Thyroid gland (tissue), 4 donors: Measurements from ENCODE around the gene GBE1. TPM values are rescaled to one million over a fixed set of nuclear protein-coding genes. Genes with fewer than 3 reads are reported as not detected.

Experiments
- DNase-seq, 2 donors: peaks; one replicate each; pipeline ENCODE4 v3.0.0-alpha.2; 2019
- H3K27ac ChIP-seq, 3 donors: fragments of 200-600 bp; sonication (generic); 1 replicate in 2 of 3; 2 replicates in 1 of 3; pipeline ENCODE4 v1.5.1; 2016 to 2019; ENCODE audit warnings: mild to moderate bottlenecking in 1 of 3, moderate library complexity in 1 of 3
- H3K27me3 ChIP-seq: fragments of 200-600 bp; sonication (generic); one replicate; pipeline ENCODE4 v1.5.1; 2019
- H3K36me3 ChIP-seq, 2 donors: fragments of 200-600 bp; sonication (generic); one replicate each; pipeline ENCODE4 v1.5.1; 2016 to 2019
- H3K4me1 ChIP-seq, 2 donors: fragments of 200-600 bp; sonication (generic); one replicate each; pipeline ENCODE4 v1.5.1; 2017 to 2019
- H3K4me3 ChIP-seq, 3 donors: fragments of 200-600 bp; sonication (generic); replicated peaks in 1 of 3; 1 replicate in 2 of 3; 2 replicates in 1 of 3; pipeline ENCODE4 v1.5.1; 2016; ENCODE audit warnings: mild to moderate bottlenecking in 1 of 3
- H3K9me3 ChIP-seq: fragments of 200-600 bp; sonication (generic); one replicate; pipeline ENCODE4 v1.5.1; 2017
- CTCF ChIP-seq, 6 experiments: fragments of 200-600 bp in 3 of 6; fragments of 450-650 bp in 3 of 6; sonication (generic) in 3 of 6; IDR thresholded peaks; one replicate each; pipeline ENCODE4 v1.5.1; 2016 to 2019; ENCODE audit warnings: antibody characterized with exemption in 6 of 6, mild to moderate bottlenecking in 2 of 6, inconsistent platforms in 1 of 6, moderate library complexity in 1 of 6
- POLR2A ChIP-seq, 2 donors: fragments of 450-650 bp; IDR thresholded peaks; one replicate each; pipeline ENCODE4 v1.6.1; 2017; ENCODE audit warnings: antibody characterized with exemption in 2 of 2, mild to moderate bottlenecking in 2 of 2, moderate library complexity in 1 of 2
- WGBS, 2 donors: methylation state at CpG; one replicate each; pipeline ENCODE4 v1.1.5; 2017; 5-methylcytosine and 5-hydroxymethylcytosine counted together
- intact Hi-C: fragments of 100-400 bp; cut with DNase I; formaldehyde crosslinking; loops from one replicate; pipeline ENCODE4 v1.15.1; 2023
- total RNA-seq, 4 donors: library from RNA; depleted of rRNA; stranded (reverse); fragments of >200 nt; gene quantifications; one replicate each; pipeline ENCODE4 v1.2.3, GENCODE V29; 2016

The GBE1 gene
- total RNA-seq, 4 donors from 2014 or later = 33.4 to 58.4 (median 40.8) TPM

DNA sequence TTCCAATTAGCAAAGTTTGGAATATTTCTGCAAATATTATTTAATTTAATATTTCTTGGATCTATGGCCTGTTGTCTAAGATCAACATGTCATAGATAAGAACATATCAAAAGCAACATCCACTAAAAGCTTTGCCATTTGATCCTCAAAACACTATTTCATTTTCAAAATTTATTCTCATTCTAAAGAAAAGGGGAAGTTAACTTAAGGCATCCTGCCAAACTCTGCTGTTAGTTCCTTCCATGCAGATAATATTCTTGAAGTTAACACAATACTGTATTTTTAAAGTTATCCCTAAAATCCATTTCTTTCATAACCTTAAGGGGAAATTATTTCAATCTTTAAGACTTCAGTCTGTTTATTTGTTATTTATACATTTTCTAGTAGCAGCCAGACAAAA is 28.2 kb upstream of the GBE1 start:
- Histone ChIP-seq H3K4me1 (peaks cover 3 to 12% of the 10 kb centered on the region in 2 donors), H3K27ac (peak overlapping the region in 2 of 3 donors; percentile 17 to 25), H3K36me3 (no peaks in the 10 kb centered on the region), H3K27me3 (no peaks in the 10 kb centered on the region), H3K4me3 (no peak overlapping the region), H3K9me3 (no peaks in the 10 kb centered on the region)
- TF ChIP-seq POLR2A (IDR thresholded peaks at IDR 0.05) (no peak), CTCF (IDR thresholded peaks at IDR 0.05) (no peak)
- no peak for DNase-seq
- intact Hi-C loops = no loop called here

- Histone ChIP-seq H3K9me3 (no peaks in the 10 kb centered on the region), H3K27ac (no peak overlapping the region), H3K4me1 (peaks cover 3 to 12% of the 10 kb centered on the region in 2 donors), H3K4me3 (no peak overlapping the region), H3K27me3 (no peaks in the 10 kb centered on the region), H3K36me3 (no peaks in the 10 kb centered on the region)
- TF ChIP-seq CTCF (IDR thresholded peaks at IDR 0.05) = no peak
- no peak for DNase-seq
- intact Hi-C loops = no loop called here
- WGBS, 2 donors = 43 to 54% methylated on average over 2 of the region's 2 CpGs
These were observed 27.2 kb upstream of the GBE1 start for GRCh38 chr3:81788610-81789009.

GRCh38 chr3:81788044-81788443 is 26.6 kb upstream of the GBE1 start:
- Histone ChIP-seq H3K27me3 (no peaks in the 10 kb centered on the region), H3K4me1 (peaks cover 3 to 12% of the 10 kb centered on the region in 2 donors), H3K9me3 (no peaks in the 10 kb centered on the region), H3K27ac (no peak overlapping the region), H3K36me3 (no peaks in the 10 kb centered on the region), H3K4me3 (no peak overlapping the region)
- intact Hi-C loops = no loop called here
- DNase-seq = no peak
- TF ChIP-seq CTCF (IDR thresholded peaks at IDR 0.05) (no peak), POLR2A (IDR thresholded peaks at IDR 0.05) (no peak)
- WGBS, 2 donors = 91 to 94% methylated on average over 2 of the region's 2 CpGs

- no peaks in the 10 kb centered on the region for H3K4me1 ChIP-seq
- intact Hi-C loops = no loop called here
- H3K27ac ChIP-seq = no peak overlapping the region
- no peaks in the 10 kb centered on the region for H3K36me3 ChIP-seq
- TF ChIP-seq CTCF (IDR thresholded peaks at IDR 0.05) (no peak), POLR2A (IDR thresholded peaks at IDR 0.05) (no peak)
- no peak for DNase-seq
- no peak overlapping the region for H3K4me3 ChIP-seq
- no peaks in the 10 kb centered on the region for H3K27me3 ChIP-seq
- H3K9me3 ChIP-seq = no peaks in the 10 kb centered on the region
- WGBS, 2 donors = 26 to 39% methylated on average over 3 of the region's 3 CpGs
These were observed 21.1 kb upstream of the GBE1 start for GRCh38 chr3:81782585-81782984.

DNA sequence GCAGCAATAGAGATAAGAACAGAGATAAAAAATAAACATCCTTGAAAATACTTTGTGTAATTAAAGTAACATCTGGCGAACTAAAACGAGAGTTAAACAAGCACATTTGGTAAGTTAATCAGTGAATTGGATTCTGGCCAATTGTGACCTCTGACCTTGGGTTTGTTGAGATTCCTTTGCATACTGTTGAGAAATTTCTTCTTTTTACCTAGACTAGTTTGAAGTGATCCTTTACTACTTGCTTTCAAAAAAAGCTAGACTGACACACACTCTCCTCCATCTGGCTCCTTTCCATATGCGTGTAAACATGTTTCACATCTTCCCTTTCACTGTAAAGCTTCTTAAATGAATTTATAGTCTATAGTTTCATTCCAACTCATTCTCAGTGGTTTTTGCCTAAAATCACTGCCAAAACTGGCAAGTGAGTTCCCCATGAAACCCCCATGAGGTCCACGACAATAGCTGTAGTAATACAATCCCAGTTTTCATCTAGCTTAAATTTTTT is 17.3 kb upstream of the GBE1 start:
- H3K9me3 ChIP-seq = no peaks in the 10 kb centered on the region
- TF ChIP-seq CTCF (IDR thresholded peaks at IDR 0.05) (no peak), POLR2A (IDR thresholded peaks at IDR 0.05) (no peak)
- intact Hi-C loops = no loop called here

More for the DNA sequence above, 17.3 kb upstream of the GBE1 start:
- H3K27me3 ChIP-seq = no peaks in the 10 kb centered on the region
- no peak overlapping the region for H3K27ac ChIP-seq
- 57 to 58% methylated on average over 4 of the region's 4 CpGs for WGBS, 2 donors
- H3K36me3 ChIP-seq = no peaks in the 10 kb centered on the region
- no peak overlapping the region for H3K4me3 ChIP-seq
- H3K4me1 ChIP-seq = no peaks in the 10 kb centered on the region
- DNase-seq = no peak
